ENCODE data around the gene FAM219B.
A peak's percentile ranks its signal among the peaks of the same experiment; 100 is the strongest.

FAM219B gene

GRCh38 chr15:74873036-74873755 is 33.5 kb downstream of the FAM219B start, which contains the start of gene SCAMP2:
Gene SCAMP2 (minus strand): TSS chr15:74873365. CDS start chr15:74873255, 110 bp downstream.
- Histone ChIP-seq H3K36me3 (ENCODE audit: control insufficient read depth in 2 of 2, insufficient read depth in 2 of 2, low read length in 2 of 2) (no peaks in the 10 kb centered on the region), H3K27ac (ENCODE audit: low read length) (peak within 1 kb of the TSS; percentile 78), H3K27me3 (ENCODE audit: control insufficient read depth in 1 of 2, insufficient read depth in 2 of 2, low read length in 2 of 2) (no peaks in the 10 kb centered on the region), H3K4me1 (ENCODE audit: control insufficient read depth, insufficient read depth, low read length) (peaks cover 28% of the 10 kb centered on the region), H3K9ac (ENCODE audit: low read length in 2 of 2) (peak within 1 kb of the TSS; percentile 90 to 94), H3K9me3 (ENCODE audit: control insufficient read depth in 2 of 2, low read length in 2 of 2) (no peaks in the 10 kb centered on the region), H3K4me3 (ENCODE audit: low read length in 2 of 2) (peak within 1 kb of the TSS; percentile 84 to 94)

- peak overlapping the region; percentile 90 to 94 for H3K9ac ChIP-seq (ENCODE audit: low read length in 2 of 2)
- H3K4me1 ChIP-seq (ENCODE audit: control insufficient read depth, insufficient read depth, low read length) = peaks cover 28% of the 10 kb centered on the region
- H3K27me3 ChIP-seq (ENCODE audit: control insufficient read depth in 1 of 2, insufficient read depth in 2 of 2, low read length in 2 of 2) = no peaks in the 10 kb centered on the region
- no peaks in the 10 kb centered on the region for H3K9me3 ChIP-seq (ENCODE audit: control insufficient read depth in 2 of 2, low read length in 2 of 2)
- H3K36me3 ChIP-seq (ENCODE audit: control insufficient read depth in 2 of 2, insufficient read depth in 2 of 2, low read length in 2 of 2) = peaks cover 0 to 3% of the 10 kb centered on the region in 2 donors
- H3K27ac ChIP-seq (ENCODE audit: low read length) = peak overlapping the region; percentile 78
- H3K4me3 ChIP-seq (ENCODE audit: low read length in 2 of 2) = peak overlapping the region; percentile 84 to 94
These were observed 34.0 kb downstream of the FAM219B start for GRCh38 chr15:74872702-74873035.

- Histone ChIP-seq H3K9me3 (ENCODE audit: control insufficient read depth in 2 of 2, low read length in 2 of 2) (no peaks in the 10 kb centered on the region), H3K27me3 (ENCODE audit: control insufficient read depth in 1 of 2, insufficient read depth in 2 of 2, low read length in 2 of 2) (no peaks in the 10 kb centered on the region), H3K9ac (ENCODE audit: low read length in 2 of 2) (peak overlapping the region in 1 of 2 donors; percentile 13), H3K4me1 (ENCODE audit: control insufficient read depth, insufficient read depth, low read length) (peaks cover 28% of the 10 kb centered on the region), H3K27ac (ENCODE audit: low read length) (no peak overlapping the region), H3K4me3 (ENCODE audit: low read length in 2 of 2) (peak overlapping the region in 1 of 2 donors; percentile 1), H3K36me3 (ENCODE audit: control insufficient read depth in 2 of 2, insufficient read depth in 2 of 2, low read length in 2 of 2) (peaks cover 0 to 3% of the 10 kb centered on the region in 2 donors)
These were observed 36.0 kb downstream of the FAM219B start for GRCh38 chr15:74870436-74871215.

GRCh38 chr15:74869726-74870407 is 36.8 kb downstream of the FAM219B start:
- no peak overlapping the region for H3K9ac ChIP-seq (ENCODE audit: low read length in 2 of 2)
- no peaks in the 10 kb centered on the region for H3K27me3 ChIP-seq (ENCODE audit: control insufficient read depth in 1 of 2, insufficient read depth in 2 of 2, low read length in 2 of 2)
- H3K4me1 ChIP-seq (ENCODE audit: control insufficient read depth, insufficient read depth, low read length) = peaks cover 28% of the 10 kb centered on the region
- H3K9me3 ChIP-seq (ENCODE audit: control insufficient read depth in 2 of 2, low read length in 2 of 2) = no peaks in the 10 kb centered on the region
- peak overlapping the region in 1 of 2 donors; percentile 31 for H3K4me3 ChIP-seq (ENCODE audit: low read length in 2 of 2)
- peaks cover 0 to 3% of the 10 kb centered on the region in 2 donors for H3K36me3 ChIP-seq (ENCODE audit: control insufficient read depth in 2 of 2, insufficient read depth in 2 of 2, low read length in 2 of 2)
- H3K27ac ChIP-seq (ENCODE audit: low read length) = no peak overlapping the region

- no peak overlapping the region for H3K4me3 ChIP-seq (ENCODE audit: low read length in 2 of 2)
- no peaks in the 10 kb centered on the region for H3K27me3 ChIP-seq (ENCODE audit: control insufficient read depth in 1 of 2, insufficient read depth in 2 of 2, low read length in 2 of 2)
- H3K9me3 ChIP-seq (ENCODE audit: control insufficient read depth in 2 of 2, low read length in 2 of 2) = no peaks in the 10 kb centered on the region
- H3K4me1 ChIP-seq (ENCODE audit: control insufficient read depth, insufficient read depth, low read length) = peaks cover 28% of the 10 kb centered on the region
- H3K27ac ChIP-seq (ENCODE audit: low read length) = no peak overlapping the region
- peaks cover 0 to 4% of the 10 kb centered on the region in 2 donors for H3K36me3 ChIP-seq (ENCODE audit: control insufficient read depth in 2 of 2, insufficient read depth in 2 of 2, low read length in 2 of 2)
- H3K9ac ChIP-seq (ENCODE audit: low read length in 2 of 2) = no peak overlapping the region
These were observed 37.3 kb downstream of the FAM219B start for GRCh38 chr15:74869372-74869725.

- H3K9me3 ChIP-seq (ENCODE audit: control insufficient read depth in 2 of 2, low read length in 2 of 2) = no peaks in the 10 kb centered on the region
- no peaks in the 10 kb centered on the region for H3K27me3 ChIP-seq (ENCODE audit: control insufficient read depth in 1 of 2, insufficient read depth in 2 of 2, low read length in 2 of 2)
- peaks cover 0 to 5% of the 10 kb centered on the region in 2 donors for H3K36me3 ChIP-seq (ENCODE audit: control insufficient read depth in 2 of 2, insufficient read depth in 2 of 2, low read length in 2 of 2)
- peak overlapping the region in 1 of 2 donors; percentile 13 for H3K9ac ChIP-seq (ENCODE audit: low read length in 2 of 2)
- no peak overlapping the region for H3K27ac ChIP-seq (ENCODE audit: low read length)
- peaks cover 24% of the 10 kb centered on the region for H3K4me1 ChIP-seq (ENCODE audit: control insufficient read depth, insufficient read depth, low read length)
- H3K4me3 ChIP-seq (ENCODE audit: low read length in 2 of 2) = no peak overlapping the region
These were observed 38.6 kb downstream of the FAM219B start for GRCh38 chr15:74868059-74868458.

- Histone ChIP-seq H3K27me3 (ENCODE audit: control insufficient read depth in 1 of 2, insufficient read depth in 2 of 2, low read length in 2 of 2) (no peaks in the 10 kb centered on the region), H3K27ac (ENCODE audit: low read length) (no peak overlapping the region), H3K9me3 (ENCODE audit: control insufficient read depth in 2 of 2, low read length in 2 of 2) (no peaks in the 10 kb centered on the region), H3K4me3 (ENCODE audit: low read length in 2 of 2) (no peak overlapping the region), H3K4me1 (ENCODE audit: control insufficient read depth, insufficient read depth, low read length) (peaks cover 24% of the 10 kb centered on the region), H3K9ac (ENCODE audit: low read length in 2 of 2) (peak overlapping the region in 1 of 2 donors; percentile 2), H3K36me3 (ENCODE audit: control insufficient read depth in 2 of 2, insufficient read depth in 2 of 2, low read length in 2 of 2) (peaks cover 0 to 5% of the 10 kb centered on the region in 2 donors)
These were observed 39.1 kb downstream of the FAM219B start for GRCh38 chr15:74867466-74868038.

GRCh38 chr15:74866090-74866489 is 40.6 kb downstream of the FAM219B start:
- H3K9ac ChIP-seq (ENCODE audit: low read length in 2 of 2) = no peak overlapping the region
- H3K4me1 ChIP-seq (ENCODE audit: control insufficient read depth, insufficient read depth, low read length) = peaks cover 19% of the 10 kb centered on the region
- no peaks in the 10 kb centered on the region for H3K9me3 ChIP-seq (ENCODE audit: control insufficient read depth in 2 of 2, low read length in 2 of 2)
- no peak overlapping the region for H3K27ac ChIP-seq (ENCODE audit: low read length)
- no peak overlapping the region for H3K4me3 ChIP-seq (ENCODE audit: low read length in 2 of 2)
- peaks cover 0 to 5% of the 10 kb centered on the region in 2 donors for H3K36me3 ChIP-seq (ENCODE audit: control insufficient read depth in 2 of 2, insufficient read depth in 2 of 2, low read length in 2 of 2)
- H3K27me3 ChIP-seq (ENCODE audit: control insufficient read depth in 1 of 2, insufficient read depth in 2 of 2, low read length in 2 of 2) = no peaks in the 10 kb centered on the region

GRCh38 chr15:74865316-74865715 is 41.3 kb downstream of the FAM219B start:
- H3K9me3 ChIP-seq (ENCODE audit: control insufficient read depth in 2 of 2, low read length in 2 of 2) = no peaks in the 10 kb centered on the region
- no peak overlapping the region for H3K9ac ChIP-seq (ENCODE audit: low read length in 2 of 2)
- no peak overlapping the region for H3K4me3 ChIP-seq (ENCODE audit: low read length in 2 of 2)
- peaks cover 0 to 5% of the 10 kb centered on the region in 2 donors for H3K36me3 ChIP-seq (ENCODE audit: control insufficient read depth in 2 of 2, insufficient read depth in 2 of 2, low read length in 2 of 2)
- H3K4me1 ChIP-seq (ENCODE audit: control insufficient read depth, insufficient read depth, low read length) = peaks cover 14% of the 10 kb centered on the region
- no peak overlapping the region for H3K27ac ChIP-seq (ENCODE audit: low read length)
- no peaks in the 10 kb centered on the region for H3K27me3 ChIP-seq (ENCODE audit: control insufficient read depth in 1 of 2, insufficient read depth in 2 of 2, low read length in 2 of 2)

- no peak overlapping the region for H3K9ac ChIP-seq (ENCODE audit: low read length in 2 of 2)
- H3K9me3 ChIP-seq (ENCODE audit: control insufficient read depth in 2 of 2, low read length in 2 of 2) = no peaks in the 10 kb centered on the region
- H3K36me3 ChIP-seq (ENCODE audit: control insufficient read depth in 2 of 2, insufficient read depth in 2 of 2, low read length in 2 of 2) = peaks cover 0 to 5% of the 10 kb centered on the region in 2 donors
- no peaks in the 10 kb centered on the region for H3K27me3 ChIP-seq (ENCODE audit: control insufficient read depth in 1 of 2, insufficient read depth in 2 of 2, low read length in 2 of 2)
- peaks cover 6% of the 10 kb centered on the region for H3K4me1 ChIP-seq (ENCODE audit: control insufficient read depth, insufficient read depth, low read length)
- no peak overlapping the region for H3K27ac ChIP-seq (ENCODE audit: low read length)
- no peak overlapping the region for H3K4me3 ChIP-seq (ENCODE audit: low read length in 2 of 2)
These were observed 42.4 kb downstream of the FAM219B start for GRCh38 chr15:74864296-74864695.

All from stomach smooth muscle (tissue), 2 donors.